Sigmoid colon (tissue), 7 donors: ENCODE measurements around the gene BTBD19. TPM values are rescaled to one million over a fixed set of nuclear protein-coding genes. Genes with fewer than 3 reads are reported as not detected.

ENCODE experiments used
- DNase-seq: peaks from one replicate; pipeline ENCODE4 v3.0.0-alpha.2; 2019
- H3K27ac ChIP-seq, 4 donors: fragments of 200-600 bp; sonication (generic); one replicate each; pipeline ENCODE4 v1.5.1; 2016 to 2019; ENCODE audit warnings: mild to moderate bottlenecking in 1 of 4
- H3K27me3 ChIP-seq, 3 donors: fragments of 200-600 bp; sonication (generic); one replicate each; pipeline ENCODE4 v1.5.1; 2019; ENCODE audit warnings: mild to moderate bottlenecking in 1 of 3
- H3K36me3 ChIP-seq, 4 donors: fragments of 200-600 bp; sonication (generic); one replicate each; pipeline ENCODE4 v1.5.1; 2016 to 2019
- H3K4me1 ChIP-seq, 4 donors: fragments of 200-600 bp; sonication (generic); one replicate each; pipeline ENCODE4 v1.5.1; 2017 to 2019
- H3K4me3 ChIP-seq, 4 donors: fragments of 200-600 bp; sonication (generic); one replicate each; pipeline ENCODE4 v1.5.1; 2017 to 2019; ENCODE audit warnings: mild to moderate bottlenecking in 2 of 4, moderate library complexity in 1 of 4
- H3K9me3 ChIP-seq, 4 donors: fragments of 200-600 bp in 3 of 4; sonication (generic) in 3 of 4; one replicate each; pipeline versions ENCODE4 v1.5.1 to v1.6.1; 2013 to 2019
- EP300 ChIP-seq, 4 donors: sonication (generic); formaldehyde crosslinking; IDR thresholded peaks; one replicate each; pipeline ENCODE4 v1.6.1; 2017; ENCODE audit warnings: antibody characterized with exemption in 4 of 4
- POLR2A ChIP-seq, 2 donors: fragments of 450-650 bp; IDR thresholded peaks; one replicate each; pipeline ENCODE4 v1.6.1; 2016; ENCODE audit warnings: antibody characterized with exemption in 2 of 2, mild to moderate bottlenecking in 2 of 2, moderate library complexity in 2 of 2
- POLR2AphosphoS5 ChIP-seq, 4 donors: sonication (generic); formaldehyde crosslinking; IDR thresholded peaks; one replicate each; pipeline ENCODE4 v1.6.1; 2017; ENCODE audit warnings: antibody characterized with exemption in 4 of 4
- WGBS, 2 donors: extraction: QIAGEN DNeasy Blood & Tissue Kit; methylation state at CpG; one replicate each; pipeline ENCODE4 v1.1.7; 2013; 5-methylcytosine and 5-hydroxymethylcytosine counted together
- intact Hi-C: fragments of 100-400 bp; cut with DNase I; formaldehyde crosslinking; loops from one replicate; pipeline ENCODE4 v1.15.1; 2023
- polyA plus RNA-seq, 3 donors: library from polyadenylated mRNA; stranded (reverse); fragments of 200-250 nt; gene quantifications; one replicate each; pipeline ENCODE4 v1.2.3, GENCODE V29; 2013
- total RNA-seq, 4 donors: library from RNA; depleted of rRNA; stranded (reverse); fragments of >200 nt; gene quantifications; one replicate each; pipeline ENCODE4 v1.1.0, GENCODE V29; 2016
- TF ChIP-seq, protein P1 (sequence below), 4 experiments: fragments of 450-650 bp in 3 of 4; fragments of 200-600 bp in 1 of 4; IDR thresholded peaks; one replicate each; pipeline ENCODE4 v1.5.1; 2016 to 2019; ENCODE audit warnings: antibody characterized with exemption in 4 of 4, mild to moderate bottlenecking in 3 of 4, moderate library complexity in 2 of 4
- donor health status: healthy with polysubstance abuse.
- donor health status: Bipolar disorder and iron deficiency.
- donor health status: healthy.

BTBD19 gene
- total and polyA plus RNA-seq, 7 donors = 0.60 to 9.4 (median 2.8) TPM; not detected in 1

GRCh38 chr1:44775078-44775929 is 33.0 kb upstream of the BTBD19 start, which contains the start of gene RPS8:
TSS of gene RPS8 (plus strand) at chr1:44775540. CDS start at chr1:44775597, 57 bp downstream.
- intact Hi-C loops = loop anchor here (2.0 kb wide), 1 partner anchor 35 kb away; no protein-coding TSS in a partner anchor
- WGBS, 2 donors = 0% methylated on average over 65 of the region's 65 CpGs
- Histone ChIP-seq H3K36me3 (peaks cover 7 to 41% (median 21%) of the 10 kb centered on the region in 4 donors), H3K4me3 (peak within 1 kb of the TSS; percentile 74 to 91 (median 81)), H3K9me3 (no peaks in the 10 kb centered on the region), H3K4me1 (peaks cover 0 to 37% (median 26%) of the 10 kb centered on the region in 4 donors), H3K27ac (peak within 1 kb of the TSS; percentile 98 to 99 (median 98)), H3K27me3 (no peaks in the 10 kb centered on the region)
- TF ChIP-seq POLR2A (IDR thresholded peaks at IDR 0.05) (peak; percentile 94 to 97), POLR2AphosphoS5 (IDR thresholded peaks at IDR 0.05) (peak; percentile 99), EP300 (IDR thresholded peaks at IDR 0.05) (peak in 2 of 4 donors; percentile 23 to 74)
- TF ChIP-seq, protein P1, sequence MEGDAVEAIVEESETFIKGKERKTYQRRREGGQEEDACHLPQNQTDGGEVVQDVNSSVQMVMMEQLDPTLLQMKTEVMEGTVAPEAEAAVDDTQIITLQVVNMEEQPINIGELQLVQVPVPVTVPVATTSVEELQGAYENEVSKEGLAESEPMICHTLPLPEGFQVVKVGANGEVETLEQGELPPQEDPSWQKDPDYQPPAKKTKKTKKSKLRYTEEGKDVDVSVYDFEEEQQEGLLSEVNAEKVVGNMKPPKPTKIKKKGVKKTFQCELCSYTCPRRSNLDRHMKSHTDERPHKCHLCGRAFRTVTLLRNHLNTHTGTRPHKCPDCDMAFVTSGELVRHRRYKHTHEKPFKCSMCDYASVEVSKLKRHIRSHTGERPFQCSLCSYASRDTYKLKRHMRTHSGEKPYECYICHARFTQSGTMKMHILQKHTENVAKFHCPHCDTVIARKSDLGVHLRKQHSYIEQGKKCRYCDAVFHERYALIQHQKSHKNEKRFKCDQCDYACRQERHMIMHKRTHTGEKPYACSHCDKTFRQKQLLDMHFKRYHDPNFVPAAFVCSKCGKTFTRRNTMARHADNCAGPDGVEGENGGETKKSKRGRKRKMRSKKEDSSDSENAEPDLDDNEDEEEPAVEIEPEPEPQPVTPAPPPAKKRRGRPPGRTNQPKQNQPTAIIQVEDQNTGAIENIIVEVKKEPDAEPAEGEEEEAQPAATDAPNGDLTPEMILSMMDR (IDR thresholded peaks at IDR 0.05) = no peak
- DNase-seq = peak; percentile 96

DNA sequence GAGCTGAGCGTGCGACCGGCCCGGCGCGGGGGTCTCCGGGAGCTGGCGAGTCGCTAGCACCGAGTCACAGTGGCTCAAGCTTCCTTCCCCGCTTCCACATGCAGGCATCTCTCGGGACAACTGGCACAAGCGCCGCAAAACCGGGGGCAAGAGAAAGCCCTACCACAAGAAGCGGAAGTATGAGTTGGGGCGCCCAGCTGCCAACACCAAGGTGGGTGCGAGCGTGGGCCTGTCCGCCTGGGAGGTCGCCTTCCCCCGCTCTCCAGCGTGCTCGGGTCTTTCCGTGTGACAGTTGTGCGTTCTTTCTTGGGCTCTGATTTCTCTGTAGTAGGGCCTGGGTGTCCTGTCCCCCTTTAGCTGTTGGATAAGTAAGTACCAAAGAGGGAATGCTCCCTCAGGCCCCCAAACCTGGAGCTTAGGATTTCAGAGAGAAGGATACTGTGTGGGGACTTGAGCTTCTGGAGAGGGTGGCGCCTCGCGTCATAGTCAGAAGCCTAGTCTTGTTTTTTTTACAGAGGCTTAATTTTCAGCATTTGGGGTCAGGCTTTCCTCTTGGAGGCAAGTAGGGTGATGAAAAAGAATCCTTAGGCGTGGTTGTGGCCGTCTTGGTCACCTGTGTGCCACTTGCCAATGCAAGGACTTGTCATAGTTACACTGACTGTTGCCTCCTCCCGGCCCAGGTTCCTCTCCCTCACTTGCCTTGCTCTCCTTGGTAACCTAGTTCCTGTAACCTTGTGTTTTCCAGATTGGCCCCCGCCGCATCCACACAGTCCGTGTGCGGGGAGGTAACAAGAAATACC is 32.2 kb upstream of the BTBD19 start:
- 1 to 5% methylated on average over 36 of the region's 36 CpGs for WGBS, 2 donors

DNA sequence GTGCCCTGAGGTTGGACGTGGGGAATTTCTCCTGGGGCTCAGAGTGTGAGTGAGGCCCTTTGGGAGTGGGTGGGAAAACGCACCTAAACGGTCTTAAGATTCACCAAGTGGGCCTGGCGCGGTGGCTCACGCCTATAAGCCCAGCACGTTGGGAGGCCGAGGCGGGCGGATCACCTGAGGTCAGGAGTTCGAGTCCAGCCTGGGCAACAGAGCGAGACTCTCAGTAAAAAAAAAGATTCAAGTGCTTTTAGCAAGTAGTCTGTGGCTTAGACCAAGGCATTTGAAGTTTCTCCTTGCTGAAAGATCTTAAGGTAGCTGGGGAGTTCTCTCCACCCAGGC is 31.6 kb upstream of the BTBD19 start:
- DNase-seq = no peak
- 13 to 37% methylated on average over 12 of the region's 12 CpGs for WGBS, 2 donors
- TF ChIP-seq POLR2AphosphoS5 (IDR thresholded peaks at IDR 0.05) = no peak
- no peak for TF ChIP-seq POLR2A (IDR thresholded peaks at IDR 0.05)
- TF ChIP-seq, protein P1 (IDR thresholded peaks at IDR 0.05) = no peak
- no peak for TF ChIP-seq EP300 (IDR thresholded peaks at IDR 0.05)
- peak overlapping the region; percentile 74 to 91 (median 81) for H3K4me3 ChIP-seq
- peaks cover 7 to 55% (median 21%) of the 10 kb centered on the region in 4 donors for H3K36me3 ChIP-seq
- peaks cover 0 to 37% (median 26%) of the 10 kb centered on the region in 4 donors for H3K4me1 ChIP-seq
- H3K27me3 ChIP-seq = no peaks in the 10 kb centered on the region
- intact Hi-C loops = no loop called here
- no peaks in the 10 kb centered on the region for H3K9me3 ChIP-seq
- H3K27ac ChIP-seq = peak overlapping the region; percentile 98 to 99 (median 98)

More for the DNA sequence above, 32.2 kb upstream of the BTBD19 start:
- peak overlapping the region; percentile 74 to 91 (median 81) for H3K4me3 ChIP-seq
- no peaks in the 10 kb centered on the region for H3K27me3 ChIP-seq
- peaks cover 0 to 37% (median 26%) of the 10 kb centered on the region in 4 donors for H3K4me1 ChIP-seq
- H3K27ac ChIP-seq = peak overlapping the region; percentile 98 to 99 (median 98)
- intact Hi-C loops = loop anchor here (2.0 kb wide), 1 partner anchor 35 kb away; no protein-coding TSS in a partner anchor
- DNase-seq = no peak
- H3K9me3 ChIP-seq = no peaks in the 10 kb centered on the region
- TF ChIP-seq POLR2AphosphoS5 (IDR thresholded peaks at IDR 0.05) (no peak), EP300 (IDR thresholded peaks at IDR 0.05) (no peak), POLR2A (IDR thresholded peaks at IDR 0.05) (no peak)
- TF ChIP-seq, protein P1 (IDR thresholded peaks at IDR 0.05) = no peak
- peaks cover 7 to 49% (median 21%) of the 10 kb centered on the region in 4 donors for H3K36me3 ChIP-seq

GRCh38 chr1:44777547-44777946 is 30.8 kb upstream of the BTBD19 start:
- Histone ChIP-seq H3K27ac (peak overlapping the region in 1 of 4 donors; percentile 98), H3K36me3 (peaks cover 7 to 58% (median 21%) of the 10 kb centered on the region in 4 donors), H3K27me3 (no peaks in the 10 kb centered on the region), H3K4me1 (peaks cover 0 to 37% (median 26%) of the 10 kb centered on the region in 4 donors), H3K9me3 (no peaks in the 10 kb centered on the region), H3K4me3 (no peak overlapping the region)
- DNase-seq = no peak
- TF ChIP-seq POLR2AphosphoS5 (IDR thresholded peaks at IDR 0.05) (no peak), POLR2A (IDR thresholded peaks at IDR 0.05) (no peak), EP300 (IDR thresholded peaks at IDR 0.05) (no peak)
- TF ChIP-seq, protein P1 (IDR thresholded peaks at IDR 0.05) = no peak
- 64 to 80% methylated on average over 14 of the region's 14 CpGs for WGBS, 2 donors
- intact Hi-C loops = no loop called here
